Mesendoderm (in vitro differentiated cells): ENCODE measurements around the gene CGB1.

Source experiments
- DNase-seq: peaks from one replicate; pipeline ENCODE4 v3.0.0; 2013
- H2AK5ac ChIP-seq: 2 replicates; pipeline ENCODE4 v1.6.1; 2013; ENCODE audit warnings: low read length, inconsistent platforms
- H2BK120ac ChIP-seq: 2 replicates; pipeline ENCODE4 v1.6.1; 2013; ENCODE audit warnings: low read depth, mild to moderate bottlenecking, low read length, moderate library complexity, mixed read lengths
- H2BK15ac ChIP-seq: replicated peaks from 2 replicates; pipeline ENCODE4 v1.6.1; 2013; ENCODE audit warnings: low read depth, mild to moderate bottlenecking, moderate library complexity
- H2BK5ac ChIP-seq: 2 replicates; pipeline ENCODE4 v1.6.1; 2013; ENCODE audit warnings: low read length, inconsistent platforms
- H3K18ac ChIP-seq: 2 replicates; pipeline ENCODE4 v1.6.1; 2013; ENCODE audit warnings: mild to moderate bottlenecking, low read length, mixed read lengths
- H3K23ac ChIP-seq: one replicate; pipeline ENCODE4 v1.6.1; 2013; ENCODE audit warnings: low read length
- H3K27ac ChIP-seq: 2 replicates; pipeline ENCODE4 v1.5.1; 2013; ENCODE audit warnings: low read depth, mild to moderate bottlenecking, inconsistent platforms, low read length, moderate library complexity
- H3K27me3 ChIP-seq: 2 replicates; pipeline ENCODE4 v1.6.1; 2013; ENCODE audit warnings: low read length, control low read depth, mild to moderate bottlenecking, inconsistent platforms; ENCODE audit not compliant: insufficient read depth, poor library complexity
- H3K36me3 ChIP-seq: 2 replicates; pipeline ENCODE4 v1.6.1; 2013; ENCODE audit warnings: low read length, inconsistent platforms; ENCODE audit not compliant: control insufficient read depth, insufficient read depth
- H3K4ac ChIP-seq: one replicate; pipeline ENCODE4 v1.6.1; 2013; ENCODE audit warnings: low read depth, mild to moderate bottlenecking, low read length, moderate library complexity
- H3K4me1 ChIP-seq: 2 replicates; pipeline ENCODE4 v1.6.1; 2013; ENCODE audit warnings: low read depth, low read length, inconsistent platforms; ENCODE audit not compliant: control insufficient read depth
- H3K4me2 ChIP-seq: 2 replicates; pipeline ENCODE4 v1.6.1; 2013; ENCODE audit warnings: low read length
- H3K4me3 ChIP-seq: 2 replicates; pipeline ENCODE4 v1.5.1; 2013; ENCODE audit warnings: mild to moderate bottlenecking, low read length
- H3K56ac ChIP-seq: one replicate; pipeline ENCODE4 v1.6.1; 2013; ENCODE audit warnings: low read length
- H3K79me1 ChIP-seq: 2 replicates; pipeline ENCODE4 v1.6.1; 2013; ENCODE audit warnings: low read length, inconsistent platforms
- H3K79me2 ChIP-seq: 2 replicates; pipeline ENCODE4 v1.6.1; 2013; ENCODE audit warnings: mild to moderate bottlenecking, low read length; ENCODE audit not compliant: control insufficient read depth, insufficient read depth
- H3K9ac ChIP-seq: 2 replicates; pipeline ENCODE4 v1.6.1; 2013; ENCODE audit warnings: low read length, inconsistent platforms
- H4K5ac ChIP-seq: one replicate; pipeline ENCODE4 v1.6.1; 2013; ENCODE audit warnings: low read length
- H4K8ac ChIP-seq: one replicate; pipeline ENCODE4 v1.6.1; 2013; ENCODE audit warnings: low read depth, mild to moderate bottlenecking, control low read depth, low read length, moderate library complexity
- WGBS: extraction: QIAGEN DNeasy Blood & Tissue Kit; methylation state at CpG from one replicate; pipeline ENCODE4 v1.1.7; 2013; ENCODE audit warnings: low lambda C conversion rate, missing lambda C conversion rate; ENCODE audit not compliant: insufficient coverage; ENCODE audit errors: extremely low coverage; 5-methylcytosine and 5-hydroxymethylcytosine counted together

CGB1 gene

GRCh38 chr19:49070416-49070815 is 33.7 kb upstream of the CGB1 start:
- no peak overlapping the region for H4K8ac ChIP-seq
- H3K56ac ChIP-seq, result no peak overlapping the region
- no peaks in the 10 kb centered on the region for H3K36me3 ChIP-seq
- H3K9ac ChIP-seq, result no peak overlapping the region
- H3K23ac ChIP-seq, result no peak overlapping the region
- DNase-seq, result no peak
- no peak overlapping the region for H2AK5ac ChIP-seq
- H2BK15ac ChIP-seq, result no peak overlapping the region
- H4K5ac ChIP-seq, result no peak overlapping the region
- H3K4me3 ChIP-seq, result no peak overlapping the region
- no peak overlapping the region for H3K4me2 ChIP-seq
- peaks cover 11% of the 10 kb centered on the region for H3K27me3 ChIP-seq
- H2BK5ac ChIP-seq, result no peak overlapping the region
- no peaks in the 10 kb centered on the region for H3K79me1 ChIP-seq
- no peak overlapping the region for H2BK120ac ChIP-seq
- peaks cover 2% of the 10 kb centered on the region for H3K4me1 ChIP-seq
- H3K4ac ChIP-seq, result no peak overlapping the region
- no peaks in the 10 kb centered on the region for H3K79me2 ChIP-seq
- H3K27ac ChIP-seq, result no peak overlapping the region
- no peak overlapping the region for H3K18ac ChIP-seq
- WGBS, result no CpG with 5 or more reads among the region's 21 CpGs

DNA sequence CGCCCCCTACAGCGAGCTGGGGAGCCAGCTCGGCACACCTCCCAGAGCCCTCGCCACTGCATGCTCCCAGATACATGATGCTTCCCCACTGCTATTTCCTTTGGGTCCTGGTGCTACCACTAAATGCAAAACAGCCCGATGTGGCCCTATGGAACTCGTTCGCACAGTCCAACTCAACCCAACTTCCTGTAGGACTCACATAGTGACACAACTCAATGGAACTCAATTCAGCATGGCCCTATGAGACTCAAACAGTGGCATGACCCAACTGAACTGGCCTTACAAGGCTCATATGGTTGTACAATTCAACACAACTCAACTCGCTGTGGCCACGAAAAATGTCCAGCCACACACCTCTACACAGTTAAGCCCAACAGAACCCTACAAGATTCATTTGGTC is 32.3 kb upstream of the CGB1 start:
- Histone ChIP-seq H2BK15ac (no peak overlapping the region), H3K79me2 (no peaks in the 10 kb centered on the region), H3K4me3 (no peak overlapping the region), H4K5ac (no peak overlapping the region), H4K8ac (no peak overlapping the region), H3K18ac (no peak overlapping the region), H3K4me2 (no peak overlapping the region), H3K56ac (no peak overlapping the region), H3K27ac (no peak overlapping the region), H2BK120ac (no peak overlapping the region), H3K36me3 (no peaks in the 10 kb centered on the region), H3K4me1 (peaks cover 6% of the 10 kb centered on the region), H3K79me1 (no peaks in the 10 kb centered on the region), H3K27me3 (peaks cover 11% of the 10 kb centered on the region), H3K9ac (no peak overlapping the region), H3K23ac (no peak overlapping the region), H3K4ac (no peak overlapping the region), H2AK5ac (no peak overlapping the region), H2BK5ac (no peak overlapping the region)
- no CpG with 5 or more reads among the region's 9 CpGs for WGBS
- DNase-seq, result no peak

GRCh38 chr19:49067554-49067953 is 30.9 kb upstream of the CGB1 start:
- Histone ChIP-seq H3K27ac (no peak overlapping the region), H2BK5ac (no peak overlapping the region), H3K79me2 (no peaks in the 10 kb centered on the region), H3K23ac (no peak overlapping the region), H3K4me2 (no peak overlapping the region), H3K27me3 (peaks cover 4% of the 10 kb centered on the region), H4K5ac (no peak overlapping the region), H2BK15ac (no peak overlapping the region), H2AK5ac (no peak overlapping the region), H3K18ac (no peak overlapping the region), H3K79me1 (no peaks in the 10 kb centered on the region), H3K4me1 (peaks cover 6% of the 10 kb centered on the region), H3K9ac (no peak overlapping the region), H3K4ac (no peak overlapping the region), H3K4me3 (no peak overlapping the region), H3K36me3 (no peaks in the 10 kb centered on the region), H4K8ac (no peak overlapping the region), H2BK120ac (no peak overlapping the region), H3K56ac (no peak overlapping the region)
- WGBS, result no CpG with 5 or more reads among the region's 3 CpGs
- DNase-seq, result no peak

DNA sequence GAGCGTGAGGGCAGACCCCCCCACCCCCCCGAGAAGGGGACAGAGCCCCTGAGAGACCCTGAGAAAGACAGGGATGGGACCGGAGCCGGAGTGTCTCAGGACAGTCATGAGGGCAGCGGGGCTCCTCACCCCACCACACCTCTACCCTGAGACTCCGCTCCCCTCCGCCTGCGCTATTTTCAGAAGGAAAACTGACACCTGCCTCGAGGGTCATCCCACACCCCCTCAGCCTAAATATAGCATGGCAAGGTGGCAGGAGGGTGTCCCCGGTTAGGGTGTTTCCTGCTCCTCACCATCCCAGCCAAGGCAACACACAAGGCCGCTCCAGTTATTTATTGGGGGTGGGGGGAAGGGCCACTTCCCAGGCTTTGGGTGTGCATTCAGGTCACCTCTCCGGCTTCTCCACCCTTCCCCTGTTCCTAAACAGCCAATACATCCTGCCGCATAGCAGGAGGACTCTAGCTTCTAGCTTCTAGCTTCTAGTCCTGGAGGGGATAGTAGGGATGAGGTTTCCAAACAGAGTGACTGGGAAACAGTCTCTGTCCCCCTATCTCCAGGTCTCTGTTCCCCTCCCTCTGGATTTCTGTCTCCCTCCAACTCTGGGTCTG is 29.3 kb upstream of the CGB1 start:
- H3K18ac ChIP-seq, result no peak overlapping the region
- no peak overlapping the region for H2AK5ac ChIP-seq
- no peak overlapping the region for H4K8ac ChIP-seq
- peaks cover 6% of the 10 kb centered on the region for H3K4me1 ChIP-seq
- H3K23ac ChIP-seq, result no peak overlapping the region
- no peak overlapping the region for H3K4ac ChIP-seq
- no CpG with 5 or more reads among the region's 13 CpGs for WGBS
- no peak overlapping the region for H3K27ac ChIP-seq
- H3K4me2 ChIP-seq, result no peak overlapping the region
- no peak overlapping the region for H2BK15ac ChIP-seq
- H3K36me3 ChIP-seq, result no peaks in the 10 kb centered on the region
- no peak overlapping the region for H3K56ac ChIP-seq
- peaks cover 2% of the 10 kb centered on the region for H3K27me3 ChIP-seq
- no peaks in the 10 kb centered on the region for H3K79me2 ChIP-seq
- no peak overlapping the region for H3K9ac ChIP-seq
- no peak overlapping the region for H2BK5ac ChIP-seq
- H2BK120ac ChIP-seq, result no peak overlapping the region
- no peaks in the 10 kb centered on the region for H3K79me1 ChIP-seq
- no peak overlapping the region for H3K4me3 ChIP-seq
- DNase-seq, result peak; percentile 38
- H4K5ac ChIP-seq, result no peak overlapping the region

DNA sequence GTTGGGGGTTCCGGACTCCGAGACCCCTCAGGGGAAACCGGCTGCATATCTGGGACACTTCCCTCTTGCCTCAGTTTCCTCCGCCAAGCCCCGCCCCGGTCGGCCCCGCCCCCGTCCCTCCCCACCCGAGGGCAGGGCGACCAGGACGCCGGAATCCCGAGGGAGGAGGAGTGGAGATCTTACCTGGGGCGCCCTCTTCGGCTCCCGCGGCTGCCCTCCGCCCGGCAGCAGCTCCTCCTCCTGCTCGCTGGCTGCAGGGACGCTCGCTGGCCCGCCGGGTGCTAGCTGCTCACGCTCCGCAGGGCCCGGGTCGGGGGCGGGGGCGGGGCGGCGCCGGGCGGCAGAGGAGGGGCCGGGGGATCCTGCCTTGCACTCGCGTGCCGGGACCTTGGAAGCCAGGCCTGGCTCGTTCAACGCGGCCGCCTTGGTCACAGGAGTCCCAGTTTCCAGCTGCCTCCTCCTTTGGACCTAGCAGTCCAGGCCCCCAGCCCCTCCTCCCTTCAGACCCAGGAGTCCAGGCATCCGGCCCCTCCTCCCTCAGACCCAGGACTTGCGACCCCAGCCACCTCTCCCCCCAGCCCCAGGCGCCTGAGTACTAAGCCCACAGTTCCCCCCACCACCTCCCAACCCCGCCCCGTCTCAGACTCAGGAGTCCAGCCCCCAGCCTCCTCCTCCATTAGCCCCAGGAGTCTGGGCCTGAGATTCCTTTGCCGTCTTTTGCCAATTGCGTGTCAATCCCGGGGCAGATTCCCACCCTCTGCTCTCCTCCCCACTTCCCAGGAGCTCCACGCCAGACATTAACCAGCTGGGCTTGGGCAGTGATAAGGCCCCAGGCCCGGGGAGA is 28.3 kb upstream of the CGB1 start, which contains the start of gene NTF4:
Gene NTF4, minus strand, starts transcription at position 51 of the 844 bp plus-strand sequence. CDS start 2,821 bp downstream, outside the sequence.
- Histone ChIP-seq H3K23ac (no peak within 1 kb of the TSS), H3K4me3 (no peak within 1 kb of the TSS), H4K5ac (no peak within 1 kb of the TSS), H3K36me3 (no peaks in the 10 kb centered on the region), H2AK5ac (peak within 1 kb of the TSS; percentile 24), H2BK120ac (no peak within 1 kb of the TSS), H2BK15ac (no peak within 1 kb of the TSS), H3K79me1 (no peaks in the 10 kb centered on the region), H4K8ac (no peak within 1 kb of the TSS), H3K56ac (peak within 1 kb of the TSS; percentile 83), H2BK5ac (no peak within 1 kb of the TSS), H3K4ac (no peak within 1 kb of the TSS), H3K27me3 (peaks cover 2% of the 10 kb centered on the region), H3K79me2 (no peaks in the 10 kb centered on the region), H3K27ac (no peak within 1 kb of the TSS), H3K4me1 (peaks cover 6% of the 10 kb centered on the region), H3K18ac (peak within 1 kb of the TSS; percentile 56), H3K4me2 (peak within 1 kb of the TSS; percentile 64), H3K9ac (peak within 1 kb of the TSS; percentile 63)
- peak; percentile 76 for DNase-seq
- WGBS, result no CpG with 5 or more reads among the region's 53 CpGs
